T-cell (primary cell): ENCODE data around the gene EVI5. TPM values are rescaled to one million over a fixed set of nuclear protein-coding genes. Genes with fewer than 3 reads are reported as not detected.
"Not testable (repeated sequence)": the region's sequence is repeated elsewhere in the genome, so short reads cannot be mapped to it uniquely, and the experiment has no call there.

Experiments
- ATAC-seq, 4 experiments: fragments of 200-7000 bp in 3 of 4; fragments of 150-1000 bp in 1 of 4; cut with Tn5 transposase; replicated peaks in 1 of 4; 1 replicate in 3 of 4; 2 replicates in 1 of 4; pipeline ENCODE4 v1.10.0; 2021; ENCODE audit warnings: moderate library complexity in 3 of 4, mild to moderate bottlenecking in 2 of 4, moderate number of reproducible peaks in 1 of 4
- CTCF ChIA-PET, 2 donors: fragments of 300-600 bp; sonication (Branson Sonifier 250); formaldehyde crosslinking; loops; one replicate each; lab custom pipeline; 2022; ENCODE audit warnings: antibody characterized with exemption in 2 of 2; lab: Charles Lee
- POLR2A ChIA-PET, 2 donors: fragments of 300-600 bp; sonication (Branson Sonifier 250); formaldehyde crosslinking; loops; one replicate each; lab custom pipeline; 2022; ENCODE audit warnings: antibody characterized with exemption in 2 of 2; lab: Charles Lee
- DNase-seq, 35 experiments: peaks; one replicate each; pipeline versions ENCODE4 v3.0.0 to v3.0.0-alpha.2; 2013 to 2023
- H3K27ac ChIP-seq: one replicate; pipeline ENCODE4 v1.5.1; 2013; ENCODE audit warnings: low read length
- H3K27me3 ChIP-seq, 2 experiments: replicated peaks in 1 of 2; 1 replicate in 1 of 2; 2 replicates in 1 of 2; pipeline versions ENCODE4 v1.6.1 to v1.7.0; 2013; ENCODE audit warnings: low read length in 1 of 2, mixed read lengths in 1 of 2; ENCODE audit not compliant: control insufficient read depth in 2 of 2, insufficient read depth in 2 of 2; ENCODE audit errors: extremely low read depth in 1 of 2
- H3K36me3 ChIP-seq, 2 donors: 1 replicate in 1 of 2; 2 replicates in 1 of 2; pipeline versions ENCODE4 v1.6.1 to v1.7.0; 2013; ENCODE audit warnings: low read length in 1 of 2; ENCODE audit not compliant: control insufficient read depth in 2 of 2, insufficient read depth in 1 of 2; ENCODE audit errors: extremely low read depth in 1 of 2
- H3K4me1 ChIP-seq, 2 experiments: 1 replicate in 1 of 2; 2 replicates in 1 of 2; pipeline versions ENCODE4 v1.6.1 to v1.7.0; 2013; ENCODE audit warnings: low read length in 2 of 2, mixed read lengths in 1 of 2; ENCODE audit not compliant: insufficient read depth in 2 of 2, control insufficient read depth in 1 of 2; ENCODE audit errors: extremely low read depth in 1 of 2
- H3K4me3 ChIP-seq, 2 donors: 1 replicate in 1 of 2; 2 replicates in 1 of 2; pipeline versions ENCODE4 v1.5.1 to v1.7.0; 2013; ENCODE audit warnings: mild to moderate bottlenecking in 2 of 2, low read length in 1 of 2, moderate library complexity in 1 of 2; ENCODE audit not compliant: control insufficient read depth in 1 of 2; ENCODE audit errors: extremely low read depth in 1 of 2
- H3K9me3 ChIP-seq: 2 replicates; pipeline ENCODE4 v1.7.0; 2013
- H3K27ac Mint-ChIP-seq, 2 donors: one replicate each; pipeline ENCODE4 v1.8.0; 2020 to 2021; ENCODE audit warnings: mild to moderate bottlenecking in 2 of 2, mixed read lengths in 2 of 2
- H3K27me3 Mint-ChIP-seq, 2 donors: one replicate each; pipeline ENCODE4 v1.8.0; 2021 to 2022; ENCODE audit warnings: mixed read lengths in 2 of 2
- H3K36me3 Mint-ChIP-seq: one replicate; pipeline ENCODE4 v1.8.0; 2021; ENCODE audit warnings: mixed read lengths
- H3K4me1 Mint-ChIP-seq, 3 donors: one replicate each; pipeline ENCODE4 v1.8.0; 2020 to 2022; ENCODE audit warnings: mixed read lengths in 3 of 3, mild to moderate bottlenecking in 1 of 3
- H3K4me3 Mint-ChIP-seq, 3 donors: one replicate each; pipeline ENCODE4 v1.8.0; 2020 to 2022; ENCODE audit warnings: mild to moderate bottlenecking in 3 of 3, mixed read lengths in 3 of 3, moderate library complexity in 3 of 3
- H3K9me3 Mint-ChIP-seq, 3 donors: one replicate each; pipeline ENCODE4 v1.8.0; 2020 to 2022; ENCODE audit warnings: mixed read lengths in 3 of 3
- WGBS: methylation state at CpG from one replicate; pipeline ENCODE4 v1.1.5; 2013; ENCODE audit warnings: missing lambda C conversion rate; ENCODE audit not compliant: insufficient coverage; 5-methylcytosine and 5-hydroxymethylcytosine counted together
- total RNA-seq, 35 experiments: library from RNA in 6 of 35; stranded (reverse) in 6 of 35; fragments of 120-200 nt in 1 of 35; gene quantifications; one replicate each; pipeline versions ENCODE4 v1.2.1 to v1.2.4 and lab custom pipeline; 2013 to 2026

The EVI5 gene
- total RNA-seq, 5 donors from 2014 or later (not counting 1 experiment from before 2014, with no cell fraction given) = 1.5 to 2.4 (median 2.0) TPM

GRCh38 chr1:92589361-92589760, 195.5 kb downstream of the EVI5 start:
- 100% methylated on average over 2 of the region's 9 CpGs for WGBS
- H3K9me3 Mint-ChIP-seq, H3K27ac Mint-ChIP-seq, H3K36me3 ChIP-seq, H3K4me3 Mint-ChIP-seq, H3K9me3 ChIP-seq, H3K4me3 ChIP-seq, H3K27me3 Mint-ChIP-seq, H3K27ac ChIP-seq, H3K36me3 Mint-ChIP-seq, ATAC-seq, H3K27me3 ChIP-seq, DNase-seq, CTCF ChIA-PET: not testable (repeated sequence)
- H3K4me1 Mint-ChIP-seq = peaks cover 22 to 29% (median 25%) of the 10 kb centered on the region in 3 donors
- POLR2A ChIA-PET = interaction anchor here in 1 of 2 donors (0.5 kb wide), 1 partner anchor 280 kb away, joined by 5 read pairs; no protein-coding TSS in a partner anchor
- H3K4me1 ChIP-seq = peaks cover 10 to 16% of the 10 kb centered on the region in 2 experiments

- no CpG with 5 or more reads among the region's 2 CpGs for WGBS
- Histone ChIP-seq H3K27ac (no peak overlapping the region), H3K4me1 (peaks cover 15 to 21% of the 10 kb centered on the region in 2 experiments), H3K27me3 (no peaks in the 10 kb centered on the region), H3K9me3 (no peaks in the 10 kb centered on the region), H3K36me3 (no peaks in the 10 kb centered on the region), H3K4me3 (no peak overlapping the region)
- H3K27ac Mint-ChIP-seq = no peak overlapping the region
- DNase-seq (no peak), ATAC-seq (no peak)
- peaks cover 34 to 43% (median 39%) of the 10 kb centered on the region in 3 donors for H3K4me1 Mint-ChIP-seq
- CTCF ChIA-PET = interaction anchor here (0.6 to 1.0 kb wide), 5 partner anchors 58 to 1464 kb away, joined by 3 to 4 read pairs (median 3); no protein-coding TSS in a partner anchor
- H3K4me3 Mint-ChIP-seq = no peak overlapping the region
- H3K36me3 Mint-ChIP-seq = no peaks in the 10 kb centered on the region
- POLR2A ChIA-PET = interaction anchor here in 1 of 2 donors (0.6 kb wide), 2 partner anchors 49 to 50 kb away, joined by 3 read pairs; no protein-coding TSS in a partner anchor
- no peaks in the 10 kb centered on the region for H3K27me3 Mint-ChIP-seq
- peaks cover 0 to 4% (median 0%) of the 10 kb centered on the region in 3 donors for H3K9me3 Mint-ChIP-seq
These were observed 197.5 kb downstream of the EVI5 start for GRCh38 chr1:92587445-92587844.

GRCh38 chr1:92585831-92586230, 199.1 kb downstream of the EVI5 start:
- H3K4me3 ChIP-seq = no peak overlapping the region
- H3K9me3 Mint-ChIP-seq = peaks cover 0 to 4% (median 0%) of the 10 kb centered on the region in 3 donors
- ChIA-PET POLR2A (no interaction called here), CTCF (no interaction called here)
- H3K4me3 Mint-ChIP-seq = peak overlapping the region in 1 of 3 donors; percentile 4
- H3K9me3 ChIP-seq = no peaks in the 10 kb centered on the region
- H3K36me3 ChIP-seq = no peaks in the 10 kb centered on the region
- H3K4me1 Mint-ChIP-seq = peaks cover 41 to 56% (median 54%) of the 10 kb centered on the region in 3 donors
- no peaks in the 10 kb centered on the region for H3K36me3 Mint-ChIP-seq
- peaks cover 15 to 30% of the 10 kb centered on the region in 2 experiments for H3K4me1 ChIP-seq
- no peaks in the 10 kb centered on the region for H3K27me3 Mint-ChIP-seq
- H3K27ac ChIP-seq = no peak overlapping the region
- DNase-seq (no peak), ATAC-seq (no peak)
- peak overlapping the region; percentile 53 to 69 for H3K27ac Mint-ChIP-seq
- no peaks in the 10 kb centered on the region for H3K27me3 ChIP-seq

GRCh38 chr1:92584810-92585209, 200.1 kb downstream of the EVI5 start:
- not testable (repeated sequence) for H3K27me3 Mint-ChIP-seq, H3K36me3 ChIP-seq, DNase-seq, ATAC-seq, H3K4me3 ChIP-seq, H3K36me3 Mint-ChIP-seq, H3K9me3 Mint-ChIP-seq, H3K9me3 ChIP-seq, H3K27me3 ChIP-seq
- 20% methylated on average over 1 of the region's 5 CpGs for WGBS
- H3K27ac Mint-ChIP-seq = peak overlapping the region; percentile 72 to 90
- H3K27ac ChIP-seq = peak overlapping the region; percentile 69
- peaks cover 41 to 56% (median 56%) of the 10 kb centered on the region in 3 donors for H3K4me1 Mint-ChIP-seq
- H3K4me3 Mint-ChIP-seq = peak overlapping the region in 2 of 3 donors; percentile 54 to 64
- CTCF ChIA-PET = interaction anchor here in 1 of 2 donors (0.7 kb wide), 1 partner anchor 109 kb away, joined by 4 read pairs; no protein-coding TSS in a partner anchor
- POLR2A ChIA-PET = interaction anchor here (0.6 to 1.2 kb wide), 4 partner anchors 12 to 283 kb away, joined by 3 to 7 read pairs (median 3); no protein-coding TSS in a partner anchor
- H3K4me1 ChIP-seq = peaks cover 15 to 30% of the 10 kb centered on the region in 2 experiments

- Mint-ChIP-seq H3K36me3 (no peaks in the 10 kb centered on the region), H3K4me1 (peaks cover 41 to 57% (median 56%) of the 10 kb centered on the region in 3 donors), H3K27me3 (no peaks in the 10 kb centered on the region), H3K9me3 (no peaks in the 10 kb centered on the region), H3K4me3 (peak overlapping the region; percentile 54 to 72 (median 64)), H3K27ac (peak overlapping the region; percentile 72 to 90)
- Histone ChIP-seq H3K36me3 (no peaks in the 10 kb centered on the region), H3K4me3 (peak overlapping the region; percentile 8 to 20), H3K27ac (peak overlapping the region; percentile 69), H3K4me1 (peaks cover 15 to 30% of the 10 kb centered on the region in 2 experiments), H3K27me3 (no peaks in the 10 kb centered on the region), H3K9me3 (no peaks in the 10 kb centered on the region)
- ChIA-PET CTCF (interaction anchor here in 1 of 2 donors (0.7 kb wide), 2 partner anchors 13 to 1722 kb away, joined by 3 to 7 read pairs; no protein-coding TSS in a partner anchor), POLR2A (interaction anchor here (0.7 to 1.2 kb wide), 4 partner anchors 11 to 81 kb away, joined by 3 to 7 read pairs (median 4); no protein-coding TSS in a partner anchor)
- WGBS = no CpG with 5 or more reads among the region's 7 CpGs
- DNase-seq (peak in 2 of 35 experiments; percentile 1 to 65), ATAC-seq (peak; percentile 91 to 99 (median 94))
These were observed 200.8 kb downstream of the EVI5 start for GRCh38 chr1:92583821-92584760.
